Measurements from ENCODE around the gene SERINC2. TPM values are rescaled to one million over a fixed set of nuclear protein-coding genes. Genes with fewer than 3 reads are reported as not detected.

Gene SERINC2
- total and polyA plus RNA-seq, 4 donors, result 4.9 to 66.4 (median 38.7) TPM

DNA sequence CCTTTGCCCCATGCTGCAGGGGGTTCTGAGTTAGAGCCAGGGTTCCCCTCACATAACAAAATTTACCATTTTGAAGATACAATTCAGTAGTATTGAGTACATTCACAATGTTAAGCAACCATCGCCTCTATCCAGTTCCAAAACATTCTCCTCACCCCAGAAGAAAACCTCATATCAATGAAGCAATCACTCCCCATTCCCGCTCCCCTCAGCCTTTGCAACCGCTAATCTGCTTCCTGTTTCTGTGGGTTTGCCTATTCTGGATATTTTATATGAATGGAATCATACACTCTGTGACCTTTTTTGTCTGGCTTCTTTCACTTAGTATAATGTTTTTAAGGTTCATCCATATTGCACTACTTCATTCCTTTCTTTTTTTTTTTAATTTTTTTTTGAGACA is 32.9 kb downstream of the SERINC2 start:
- Histone ChIP-seq H3K4me3 (ENCODE audit: low read depth in 1 of 3, low read length in 3 of 3) (no peak overlapping the region), H3K27ac (ENCODE audit: low read depth in 1 of 2, low read length in 2 of 2) (peak overlapping the region in 1 of 2 donors; percentile 85), H3K27me3 (ENCODE audit: control insufficient read depth in 4 of 4, insufficient read depth in 4 of 4, low read length in 3 of 4) (no peaks in the 10 kb centered on the region), H3K4me1 (ENCODE audit: control insufficient read depth in 4 of 4, insufficient read depth in 4 of 4, low read length in 3 of 4) (peaks cover 3 to 24% (median 8%) of the 10 kb centered on the region in 4 donors), H3K36me3 (ENCODE audit: control insufficient read depth in 4 of 4, insufficient read depth in 3 of 4, low read depth in 1 of 4, low read length in 3 of 4) (no peaks in the 10 kb centered on the region), H3K9ac (ENCODE audit: low read depth in 1 of 2, low read length in 2 of 2) (no peak overlapping the region), H3K9me3 (ENCODE audit: control insufficient read depth in 4 of 4, low read length in 3 of 4) (no peaks in the 10 kb centered on the region)
- TF ChIP-seq FOXA1 (IDR thresholded peaks at IDR 0.05) (no peak), HNF4G (IDR thresholded peaks at IDR 0.05) (no peak), HNF4A (conservative IDR thresholded peaks at IDR 0.05) (no peak), SP1 (IDR thresholded peaks at IDR 0.05) (no peak), YY1 (IDR thresholded peaks at IDR 0.05) (no peak), CTCF (IDR thresholded peaks at IDR 0.05; ENCODE audit: low read depth, low read length, missing input control) (no peak)
- TF ChIP-seq, protein P1, sequence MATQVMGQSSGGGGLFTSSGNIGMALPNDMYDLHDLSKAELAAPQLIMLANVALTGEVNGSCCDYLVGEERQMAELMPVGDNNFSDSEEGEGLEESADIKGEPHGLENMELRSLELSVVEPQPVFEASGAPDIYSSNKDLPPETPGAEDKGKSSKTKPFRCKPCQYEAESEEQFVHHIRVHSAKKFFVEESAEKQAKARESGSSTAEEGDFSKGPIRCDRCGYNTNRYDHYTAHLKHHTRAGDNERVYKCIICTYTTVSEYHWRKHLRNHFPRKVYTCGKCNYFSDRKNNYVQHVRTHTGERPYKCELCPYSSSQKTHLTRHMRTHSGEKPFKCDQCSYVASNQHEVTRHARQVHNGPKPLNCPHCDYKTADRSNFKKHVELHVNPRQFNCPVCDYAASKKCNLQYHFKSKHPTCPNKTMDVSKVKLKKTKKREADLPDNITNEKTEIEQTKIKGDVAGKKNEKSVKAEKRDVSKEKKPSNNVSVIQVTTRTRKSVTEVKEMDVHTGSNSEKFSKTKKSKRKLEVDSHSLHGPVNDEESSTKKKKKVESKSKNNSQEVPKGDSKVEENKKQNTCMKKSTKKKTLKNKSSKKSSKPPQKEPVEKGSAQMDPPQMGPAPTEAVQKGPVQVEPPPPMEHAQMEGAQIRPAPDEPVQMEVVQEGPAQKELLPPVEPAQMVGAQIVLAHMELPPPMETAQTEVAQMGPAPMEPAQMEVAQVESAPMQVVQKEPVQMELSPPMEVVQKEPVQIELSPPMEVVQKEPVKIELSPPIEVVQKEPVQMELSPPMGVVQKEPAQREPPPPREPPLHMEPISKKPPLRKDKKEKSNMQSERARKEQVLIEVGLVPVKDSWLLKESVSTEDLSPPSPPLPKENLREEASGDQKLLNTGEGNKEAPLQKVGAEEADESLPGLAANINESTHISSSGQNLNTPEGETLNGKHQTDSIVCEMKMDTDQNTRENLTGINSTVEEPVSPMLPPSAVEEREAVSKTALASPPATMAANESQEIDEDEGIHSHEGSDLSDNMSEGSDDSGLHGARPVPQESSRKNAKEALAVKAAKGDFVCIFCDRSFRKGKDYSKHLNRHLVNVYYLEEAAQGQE (IDR thresholded peaks at IDR 0.05), result no peak
- DNase-seq (ENCODE audit: low spot score), result no peak
- WGBS, result 73% methylated on average over 3 of the region's 3 CpGs

DNA sequence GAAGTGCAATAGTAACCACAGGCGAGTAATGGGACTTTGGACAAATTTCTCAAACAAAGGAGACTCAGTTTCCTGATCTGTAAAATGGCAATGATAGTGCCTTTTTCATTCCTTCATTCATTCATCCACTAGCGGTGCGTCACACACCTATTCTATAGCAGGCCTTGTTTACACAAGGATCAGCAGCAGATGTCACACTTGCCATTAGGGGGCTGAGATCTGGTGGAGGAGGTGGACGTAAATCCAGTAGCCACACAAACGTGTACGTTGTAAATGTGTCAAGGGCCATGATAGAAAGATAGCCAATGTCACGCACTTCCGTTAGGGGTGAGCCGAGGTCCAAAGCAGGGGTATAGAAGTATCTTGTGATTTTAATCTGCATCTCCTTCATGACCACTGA is 34.2 kb downstream of the SERINC2 start:
- TF ChIP-seq SP1 (IDR thresholded peaks at IDR 0.05) (no peak), HNF4A (conservative IDR thresholded peaks at IDR 0.05) (no peak), FOXA2 (IDR thresholded peaks at IDR 0.05) (no peak), TAF1 (conservative IDR thresholded peaks at IDR 0.05) (no peak), NR2F2 (IDR thresholded peaks at IDR 0.05) (no peak), ATF3 (IDR thresholded peaks at IDR 0.05) (no peak), RXRA (IDR thresholded peaks at IDR 0.05) (no peak), FOXA1 (IDR thresholded peaks at IDR 0.05) (no peak), YY1 (IDR thresholded peaks at IDR 0.05) (no peak), ZBTB33 (IDR thresholded peaks at IDR 0.05) (no peak), HNF4G (IDR thresholded peaks at IDR 0.05) (no peak)
- TF ChIP-seq, protein P1 (IDR thresholded peaks at IDR 0.05), result no peak
- TF ChIP-seq, protein P2, sequence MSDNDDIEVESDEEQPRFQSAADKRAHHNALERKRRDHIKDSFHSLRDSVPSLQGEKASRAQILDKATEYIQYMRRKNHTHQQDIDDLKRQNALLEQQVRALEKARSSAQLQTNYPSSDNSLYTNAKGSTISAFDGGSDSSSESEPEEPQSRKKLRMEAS (IDR thresholded peaks at IDR 0.05), result no peak
- DNase-seq (ENCODE audit: low spot score), result no peak
- Histone ChIP-seq H3K9ac (ENCODE audit: low read depth in 1 of 2, low read length in 2 of 2) (no peak overlapping the region), H3K9me3 (ENCODE audit: control insufficient read depth in 4 of 4, low read length in 3 of 4) (no peaks in the 10 kb centered on the region), H3K4me3 (ENCODE audit: low read depth in 1 of 3, low read length in 3 of 3) (no peak overlapping the region), H3K27me3 (ENCODE audit: control insufficient read depth in 4 of 4, insufficient read depth in 4 of 4, low read length in 3 of 4) (no peaks in the 10 kb centered on the region), H3K36me3 (ENCODE audit: control insufficient read depth in 4 of 4, insufficient read depth in 3 of 4, low read depth in 1 of 4, low read length in 3 of 4) (no peaks in the 10 kb centered on the region), H3K27ac (ENCODE audit: low read depth in 1 of 2, low read length in 2 of 2) (no peak overlapping the region), H3K4me1 (ENCODE audit: control insufficient read depth in 4 of 4, insufficient read depth in 4 of 4, low read length in 3 of 4) (peaks cover 3 to 24% (median 8%) of the 10 kb centered on the region in 4 donors)
- WGBS, result 85% methylated on average over 9 of the region's 9 CpGs

Measured in liver (tissue), 9 donors.